Fibroblast of pulmonary artery (primary cell): ENCODE data around the gene PIK3R6.

Experiments used
- DNase-seq: peaks from one replicate; pipeline ENCODE4 v3.0.0-alpha.2; 2010; ENCODE audit warnings: low read depth
- H3K4me3 ChIP-seq: replicated peaks from 2 replicates; pipeline ENCODE4 v1.5.1; 2011; ENCODE audit warnings: low read depth, mild to moderate bottlenecking, control low read depth, low read length, moderate library complexity
- CTCF ChIP-seq: IDR thresholded peaks from 2 replicates; pipeline ENCODE4 v1.5.1; 2011; ENCODE audit warnings: mild to moderate bottlenecking, control low read depth, low read length, inconsistent platforms; ENCODE audit errors: missing control alignments

PIK3R6 gene

GRCh38 chr17:8910969-8911604, 43.6 kb upstream of the PIK3R6 start:
- no peak for DNase-seq
- TF ChIP-seq CTCF, result no peak
- no peak overlapping the region for H3K4me3 ChIP-seq

GRCh38 chr17:8909586-8910270, 42.3 kb upstream of the PIK3R6 start:
- no peak overlapping the region for H3K4me3 ChIP-seq
- DNase-seq, result no peak
- TF ChIP-seq CTCF, result no peak

GRCh38 chr17:8905331-8905730, 37.9 kb upstream of the PIK3R6 start:
- DNase-seq, result no peak
- no peak overlapping the region for H3K4me3 ChIP-seq
- no peak for TF ChIP-seq CTCF

GRCh38 chr17:8904686-8905085, 37.2 kb upstream of the PIK3R6 start:
- DNase-seq, result no peak
- H3K4me3 ChIP-seq, result no peak overlapping the region
- no peak for TF ChIP-seq CTCF

GRCh38 chr17:8904201-8904600, 36.7 kb upstream of the PIK3R6 start:
- no peak overlapping the region for H3K4me3 ChIP-seq
- no peak for DNase-seq
- TF ChIP-seq CTCF, result no peak

GRCh38 chr17:8900626-8901585, 33.4 kb upstream of the PIK3R6 start:
- no peak for TF ChIP-seq CTCF
- H3K4me3 ChIP-seq, result no peak overlapping the region
- no peak for DNase-seq
